Natural killer cell treated with Interleukin-12 subunit alpha and Interleukin-12 subunit beta and Interleukin-15 and Interleukin-18, amount 100 ng/mL, for 72 hours (primary cell): ENCODE data around the gene SCPEP1. TPM values are rescaled to one million over a fixed set of nuclear protein-coding genes. Genes with fewer than 3 reads are reported as not detected.
"Not testable (repeated sequence)": the region's sequence is repeated elsewhere in the genome, so short reads cannot be mapped to it uniquely, and the experiment has no call there.

Source experiments
- ATAC-seq, 2 donors: fragments of 150-1000 bp; cut with Tn5 transposase in 1 of 2; sonication (Bioruptor Pico), chemical (Tn5 transposase) in 1 of 2; 2 replicates each; pipeline ENCODE4 v1.10.0; 2021
- DNase-seq: peaks from one replicate; pipeline ENCODE4 v3.0.0; 2022; ENCODE audit warnings: low spot score
- H3K27ac Mint-ChIP-seq, 2 donors: 1 replicate in 1 of 2; 2 replicates in 1 of 2; pipeline ENCODE4 v1.8.0; 2022; ENCODE audit warnings: mixed read lengths in 2 of 2, mild to moderate bottlenecking in 1 of 2, moderate library complexity in 1 of 2
- H3K27me3 Mint-ChIP-seq, 2 donors: 1 replicate in 1 of 2; 2 replicates in 1 of 2; pipeline ENCODE4 v1.8.0; 2022; ENCODE audit warnings: mixed read lengths in 2 of 2
- H3K36me3 Mint-ChIP-seq: one replicate; pipeline ENCODE4 v1.8.0; 2022; ENCODE audit warnings: mixed read lengths
- H3K4me1 Mint-ChIP-seq, 2 donors: 1 replicate in 1 of 2; 2 replicates in 1 of 2; pipeline ENCODE4 v1.8.0; 2022; ENCODE audit warnings: low read depth in 2 of 2, mixed read lengths in 2 of 2, mild to moderate bottlenecking in 1 of 2
- H3K4me3 Mint-ChIP-seq: one replicate; pipeline ENCODE4 v1.8.0; 2022; ENCODE audit warnings: mixed read lengths
- H3K9me3 Mint-ChIP-seq: 2 replicates; pipeline ENCODE4 v1.8.0; 2022; ENCODE audit warnings: mixed read lengths
- total RNA-seq, 2 donors: library from RNA; stranded (reverse); gene quantifications; one replicate each; pipeline ENCODE4 v1.2.3, GENCODE V29; 2022

SCPEP1 gene
- total RNA-seq, 2 donors from 2014 or later: 13.2 to 21.7 TPM

GRCh38 chr17:56943505-56944125 is 34.3 kb upstream of the SCPEP1 start:
- DNase-seq (no peak), ATAC-seq (peak in 1 of 2 donors; percentile 46)
- Mint-ChIP-seq H3K27ac (no peak overlapping the region), H3K9me3 (no peaks in the 10 kb centered on the region), H3K4me3 (no peak overlapping the region), H3K27me3 (no peaks in the 10 kb centered on the region), H3K4me1 (peaks cover 0 to 5% of the 10 kb centered on the region in 2 donors), H3K36me3 (peaks cover 11% of the 10 kb centered on the region)

GRCh38 chr17:56945938-56946505 is 31.9 kb upstream of the SCPEP1 start:
- Mint-ChIP-seq H3K27me3 (no peaks in the 10 kb centered on the region), H3K4me3 (no peak overlapping the region), H3K27ac (no peak overlapping the region), H3K36me3 (peaks cover 22% of the 10 kb centered on the region), H3K4me1 (peaks cover 4 to 8% of the 10 kb centered on the region in 2 donors), H3K9me3 (no peaks in the 10 kb centered on the region)
- no peak for DNase-seq
- no peak for ATAC-seq

GRCh38 chr17:56947741-56948140 is 30.2 kb upstream of the SCPEP1 start:
- Mint-ChIP-seq H3K9me3 (no peaks in the 10 kb centered on the region), H3K27me3 (no peaks in the 10 kb centered on the region), H3K36me3 (peaks cover 19% of the 10 kb centered on the region), H3K4me1 (peaks cover 4 to 12% of the 10 kb centered on the region in 2 donors), H3K4me3 (no peak overlapping the region), H3K27ac (no peak overlapping the region)
- DNase-seq (no peak), ATAC-seq (no peak)

- DNase-seq (no peak), ATAC-seq (no peak)
- Mint-ChIP-seq H3K9me3 (no peaks in the 10 kb centered on the region), H3K4me1 (peaks cover 4 to 12% of the 10 kb centered on the region in 2 donors), H3K36me3 (peaks cover 13% of the 10 kb centered on the region), H3K4me3 (no peak overlapping the region), H3K27me3 (no peaks in the 10 kb centered on the region), H3K27ac (no peak overlapping the region)
Measured at GRCh38 chr17:56948491-56948890, 29.4 kb upstream of the SCPEP1 start.

GRCh38 chr17:56949595-56949994 is 28.3 kb upstream of the SCPEP1 start:
- Mint-ChIP-seq H3K27ac (no peak overlapping the region), H3K9me3 (no peaks in the 10 kb centered on the region), H3K27me3 (no peaks in the 10 kb centered on the region), H3K36me3 (peaks cover 12% of the 10 kb centered on the region), H3K4me3 (no peak overlapping the region), H3K4me1 (peaks cover 4 to 7% of the 10 kb centered on the region in 2 donors)
- DNase-seq (no peak), ATAC-seq (no peak)

GRCh38 chr17:56956992-56957391 is 20.9 kb upstream of the SCPEP1 start:
- Mint-ChIP-seq H3K27ac (no peak overlapping the region), H3K4me1 (peaks cover 12 to 18% of the 10 kb centered on the region in 2 donors), H3K27me3 (no peaks in the 10 kb centered on the region), H3K9me3 (no peaks in the 10 kb centered on the region), H3K36me3 (no peaks in the 10 kb centered on the region), H3K4me3 (no peak overlapping the region)
- DNase-seq (no peak), ATAC-seq (no peak)

GRCh38 chr17:56960596-56961538 is 17.1 kb upstream of the SCPEP1 start, which contains the start of gene COIL:
Gene COIL (minus strand): TSS chr17:56961050. CDS start chr17:56961019, 31 bp downstream.
- peak within 1 kb of the TSS; percentile 73 for H3K4me3 Mint-ChIP-seq
- no peaks in the 10 kb centered on the region for H3K27me3 Mint-ChIP-seq
- ATAC-seq: peak; percentile 98 to 99
- H3K27ac Mint-ChIP-seq: peak within 1 kb of the TSS; percentile 50 to 66
- no peaks in the 10 kb centered on the region for H3K36me3 Mint-ChIP-seq
- H3K4me1 Mint-ChIP-seq: peaks cover 9 to 18% of the 10 kb centered on the region in 2 donors
- DNase-seq: peak; percentile 94
- no peaks in the 10 kb centered on the region for H3K9me3 Mint-ChIP-seq

- not testable (repeated sequence) for H3K4me1 Mint-ChIP-seq, ATAC-seq, DNase-seq, H3K27me3 Mint-ChIP-seq, H3K36me3 Mint-ChIP-seq, H3K27ac Mint-ChIP-seq, H3K9me3 Mint-ChIP-seq, H3K4me3 Mint-ChIP-seq
Measured at GRCh38 chr17:56965241-56965640, 12.7 kb upstream of the SCPEP1 start.

- not testable (repeated sequence) for H3K9me3 Mint-ChIP-seq
Measured at GRCh38 chr17:56965681-56966080, 12.2 kb upstream of the SCPEP1 start.

GRCh38 chr17:56966338-56966737 is 11.6 kb upstream of the SCPEP1 start:
- no peak overlapping the region for H3K4me3 Mint-ChIP-seq
- DNase-seq (no peak), ATAC-seq (no peak)
- H3K36me3 Mint-ChIP-seq: no peaks in the 10 kb centered on the region
- H3K27ac Mint-ChIP-seq: no peak overlapping the region
- no peaks in the 10 kb centered on the region for H3K9me3 Mint-ChIP-seq
- H3K27me3 Mint-ChIP-seq: peaks cover 0 to 3% of the 10 kb centered on the region in 2 donors
- H3K4me1 Mint-ChIP-seq: no peaks in the 10 kb centered on the region

More at GRCh38 chr17:56965681-56966080, 12.2 kb upstream of the SCPEP1 start:
- not testable (repeated sequence) for H3K36me3 Mint-ChIP-seq, H3K27ac Mint-ChIP-seq, H3K27me3 Mint-ChIP-seq, ATAC-seq, DNase-seq, H3K4me3 Mint-ChIP-seq, H3K4me1 Mint-ChIP-seq

- no peak overlapping the region for H3K27ac Mint-ChIP-seq
- no peaks in the 10 kb centered on the region for H3K4me1 Mint-ChIP-seq
- no peaks in the 10 kb centered on the region for H3K36me3 Mint-ChIP-seq
- peaks cover 11% of the 10 kb centered on the region in 2 donors for H3K27me3 Mint-ChIP-seq
- H3K4me3 Mint-ChIP-seq: no peak overlapping the region
- no peaks in the 10 kb centered on the region for H3K9me3 Mint-ChIP-seq
- ATAC-seq (no peak), DNase-seq (no peak)
Measured at GRCh38 chr17:56970974-56971373, 7.0 kb upstream of the SCPEP1 start.

- ATAC-seq: no peak
- DNase-seq: no peak
- Mint-ChIP-seq H3K4me1 (peaks cover 0 to 2% of the 10 kb centered on the region in 2 donors), H3K4me3 (no peak overlapping the region), H3K27me3 (peaks cover 11% of the 10 kb centered on the region in 2 donors), H3K9me3 (no peaks in the 10 kb centered on the region), H3K36me3 (no peaks in the 10 kb centered on the region), H3K27ac (no peak overlapping the region)
Measured at GRCh38 chr17:56972111-56972730, 5.7 kb upstream of the SCPEP1 start.

GRCh38 chr17:56973520-56973919 is 4.4 kb upstream of the SCPEP1 start:
- Mint-ChIP-seq H3K36me3 (no peaks in the 10 kb centered on the region), H3K4me1 (peaks cover 5 to 10% of the 10 kb centered on the region in 2 donors), H3K9me3 (no peaks in the 10 kb centered on the region), H3K4me3 (no peak overlapping the region), H3K27me3 (peaks cover 11% of the 10 kb centered on the region in 2 donors), H3K27ac (no peak overlapping the region)
- ATAC-seq: no peak
- DNase-seq: no peak
